Transverse colon (tissue), 4 donors: ENCODE measurements around the gene TEX12. TPM values are rescaled to one million over a fixed set of nuclear protein-coding genes. Genes with fewer than 3 reads are reported as not detected.

ENCODE experiments used
- DNase-seq: peaks from one replicate; pipeline ENCODE4 v3.0.0-alpha.2; 2019
- H3K27ac ChIP-seq, 4 donors: fragments of 200-600 bp; sonication (generic); 2 replicates each; pipeline ENCODE4 v1.5.1; 2016 to 2018; ENCODE audit warnings: inconsistent platforms in 4 of 4
- H3K27me3 ChIP-seq: fragments of 200-600 bp; sonication (generic); 2 replicates; pipeline ENCODE4 v1.5.1; 2017; ENCODE audit warnings: inconsistent platforms
- H3K36me3 ChIP-seq, 4 donors: fragments of 200-600 bp; sonication (generic); 2 replicates each; pipeline ENCODE4 v1.5.1; 2017 to 2019; ENCODE audit warnings: inconsistent platforms in 4 of 4
- H3K4me1 ChIP-seq, 4 donors: fragments of 200-600 bp; sonication (generic); 2 replicates each; pipeline ENCODE4 v1.5.1; 2017 to 2020; ENCODE audit warnings: inconsistent platforms in 4 of 4
- H3K4me3 ChIP-seq, 4 donors: fragments of 200-600 bp; sonication (generic); 1 replicate in 1 of 4; 2 replicates in 3 of 4; pipeline versions ENCODE4 v1.5.1 to v1.6.1; 2017 to 2019; ENCODE audit warnings: inconsistent platforms in 4 of 4
- H3K9me3 ChIP-seq, 2 donors: fragments of 200-600 bp; sonication (generic); 2 replicates each; pipeline ENCODE4 v1.5.1; 2017 to 2019; ENCODE audit warnings: inconsistent platforms in 2 of 2
- EP300 ChIP-seq: sonication (generic); formaldehyde crosslinking; IDR thresholded peaks from one replicate; pipeline ENCODE4 v1.6.1; 2017; ENCODE audit warnings: antibody characterized with exemption, low read depth
- POLR2A ChIP-seq: fragments of 450-650 bp; IDR thresholded peaks from one replicate; pipeline ENCODE4 v1.6.1; 2016; ENCODE audit warnings: antibody characterized with exemption, mild to moderate bottlenecking, moderate library complexity
- POLR2AphosphoS5 ChIP-seq, 3 donors: sonication (generic); formaldehyde crosslinking; IDR thresholded peaks; one replicate each; pipeline ENCODE4 v1.6.1; 2016; ENCODE audit warnings: antibody characterized with exemption in 3 of 3
- WGBS, 2 donors: methylation state at CpG; one replicate each; pipeline ENCODE4 v1.1.5; 2018; ENCODE audit warnings: low coverage in 1 of 2; 5-methylcytosine and 5-hydroxymethylcytosine counted together
- in situ Hi-C, 4 donors: fragments of 200-750 bp; cut with MboI; loops; one replicate each; pipeline versions ENCODE4 v1.15.0 to v1.15.1; 2017; ENCODE audit warnings: low sequenced_read_pairs in 3 of 4, low pct_ligation_motif_present in 1 of 4, low pct_unique_long_range_greater_than_20kb in 1 of 4
- intact Hi-C: fragments of 100-400 bp; cut with DNase I; formaldehyde crosslinking; loops from one replicate; pipeline ENCODE4 v1.15.1; 2023; ENCODE audit warnings: low total_unique reads
- total RNA-seq, 4 donors: library from RNA; depleted of rRNA; stranded (reverse); fragments of >200 nt; gene quantifications; one replicate each; pipeline ENCODE4 v1.1.0, GENCODE V29; 2016
- TF ChIP-seq, protein P1 (sequence below), 5 experiments: fragments of 200-600 bp in 3 of 5; fragments of 450-650 bp in 2 of 5; sonication (generic) in 3 of 5; IDR thresholded peaks; 1 replicate in 2 of 5; 2 replicates in 3 of 5; pipeline ENCODE4 v1.5.1; 2016 to 2017; ENCODE audit warnings: antibody characterized with exemption in 5 of 5, inconsistent platforms in 3 of 5, mild to moderate bottlenecking in 2 of 5, moderate library complexity in 1 of 5

The TEX12 gene
- total RNA-seq, 4 donors from 2014 or later: 0.96 to 1.3 TPM; not detected in 2

GRCh38 chr11:112178428-112178827 lies 11.3 kb downstream of the TEX12 start:
- intact Hi-C loops: no loop called here
- Histone ChIP-seq H3K36me3 (no peaks in the 10 kb centered on the region), H3K27me3 (no peaks in the 10 kb centered on the region), H3K9me3 (no peaks in the 10 kb centered on the region), H3K4me3 (no peak overlapping the region), H3K4me1 (peaks cover 0 to 12% (median 9%) of the 10 kb centered on the region in 4 donors), H3K27ac (no peak overlapping the region)
- in situ Hi-C loops: loop anchor here in 2 of 4 donors (10.0 kb wide), 1 partner anchor 64 kb away; no protein-coding TSS in a partner anchor
- TF ChIP-seq POLR2A (no peak), EP300 (no peak), POLR2AphosphoS5 (IDR thresholded peaks at IDR 0.05) (no peak)
- TF ChIP-seq, protein P1, sequence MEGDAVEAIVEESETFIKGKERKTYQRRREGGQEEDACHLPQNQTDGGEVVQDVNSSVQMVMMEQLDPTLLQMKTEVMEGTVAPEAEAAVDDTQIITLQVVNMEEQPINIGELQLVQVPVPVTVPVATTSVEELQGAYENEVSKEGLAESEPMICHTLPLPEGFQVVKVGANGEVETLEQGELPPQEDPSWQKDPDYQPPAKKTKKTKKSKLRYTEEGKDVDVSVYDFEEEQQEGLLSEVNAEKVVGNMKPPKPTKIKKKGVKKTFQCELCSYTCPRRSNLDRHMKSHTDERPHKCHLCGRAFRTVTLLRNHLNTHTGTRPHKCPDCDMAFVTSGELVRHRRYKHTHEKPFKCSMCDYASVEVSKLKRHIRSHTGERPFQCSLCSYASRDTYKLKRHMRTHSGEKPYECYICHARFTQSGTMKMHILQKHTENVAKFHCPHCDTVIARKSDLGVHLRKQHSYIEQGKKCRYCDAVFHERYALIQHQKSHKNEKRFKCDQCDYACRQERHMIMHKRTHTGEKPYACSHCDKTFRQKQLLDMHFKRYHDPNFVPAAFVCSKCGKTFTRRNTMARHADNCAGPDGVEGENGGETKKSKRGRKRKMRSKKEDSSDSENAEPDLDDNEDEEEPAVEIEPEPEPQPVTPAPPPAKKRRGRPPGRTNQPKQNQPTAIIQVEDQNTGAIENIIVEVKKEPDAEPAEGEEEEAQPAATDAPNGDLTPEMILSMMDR (IDR thresholded peaks at IDR 0.05): no peak
- no peak for DNase-seq
- WGBS, 2 donors: 94% methylated on average over 1 of the region's 1 CpG

DNA sequence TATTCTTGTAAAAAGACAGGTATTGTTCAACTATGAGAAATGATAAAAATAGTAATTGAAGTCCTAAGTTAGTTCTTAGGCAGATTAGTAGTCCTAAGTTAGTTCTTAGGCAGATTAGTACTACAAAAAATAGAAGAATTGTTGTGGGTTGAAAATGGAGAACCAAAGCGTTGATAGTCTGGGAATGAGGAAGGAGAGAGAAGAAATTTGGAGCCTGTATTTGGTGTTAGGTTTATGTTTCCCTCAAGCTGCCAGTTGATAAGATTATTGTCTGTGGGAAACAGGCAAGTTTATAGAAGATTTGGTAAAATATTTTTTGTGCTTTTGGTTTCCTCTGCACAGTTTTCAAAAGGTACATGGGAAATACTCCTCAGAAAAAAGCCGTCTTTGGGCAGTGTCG lies 11.8 kb downstream of the TEX12 start:
- H3K27me3 ChIP-seq: no peaks in the 10 kb centered on the region
- H3K27ac ChIP-seq: no peak overlapping the region
- in situ Hi-C loops: loop anchor here in 2 of 4 donors (10.0 kb wide), 1 partner anchor 64 kb away; no protein-coding TSS in a partner anchor
- H3K4me3 ChIP-seq: no peak overlapping the region
- intact Hi-C loops: no loop called here
- H3K9me3 ChIP-seq: no peaks in the 10 kb centered on the region
- 71 to 73% methylated on average over 3 of the region's 3 CpGs for WGBS, 2 donors
- TF ChIP-seq EP300 (no peak), POLR2A (no peak), POLR2AphosphoS5 (IDR thresholded peaks at IDR 0.05) (no peak)
- TF ChIP-seq, protein P1 (IDR thresholded peaks at IDR 0.05): no peak
- H3K4me1 ChIP-seq: peaks cover 0 to 12% (median 9%) of the 10 kb centered on the region in 4 donors
- H3K36me3 ChIP-seq: no peaks in the 10 kb centered on the region
- no peak for DNase-seq

DNA sequence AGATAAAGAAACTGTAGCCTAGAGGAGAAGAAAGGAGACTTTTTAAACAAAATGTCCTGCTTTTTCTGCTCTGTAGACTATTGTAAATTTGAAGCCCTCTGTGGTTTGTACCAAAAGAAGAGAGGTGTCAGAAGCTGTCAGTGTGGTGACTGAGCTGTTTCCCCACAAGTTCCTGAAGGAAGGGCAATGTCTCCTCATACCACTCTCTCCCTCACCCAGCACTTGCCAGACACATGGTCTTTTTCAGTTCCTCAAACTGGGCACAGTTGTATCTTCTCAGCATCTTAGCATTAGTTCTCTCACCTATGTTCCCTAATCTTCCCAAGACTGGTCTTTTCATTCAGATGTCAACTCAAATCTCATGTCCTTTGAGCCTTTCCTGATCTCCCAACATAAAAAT lies 12.4 kb downstream of the TEX12 start:
- no peak for DNase-seq
- Histone ChIP-seq H3K36me3 (no peaks in the 10 kb centered on the region), H3K27ac (no peak overlapping the region), H3K4me3 (no peak overlapping the region), H3K9me3 (no peaks in the 10 kb centered on the region), H3K4me1 (peaks cover 0 to 12% (median 9%) of the 10 kb centered on the region in 4 donors), H3K27me3 (no peaks in the 10 kb centered on the region)
- in situ Hi-C loops: loop anchor here in 2 of 4 donors (10.0 kb wide), 1 partner anchor 65 kb away; no protein-coding TSS in a partner anchor
- TF ChIP-seq POLR2AphosphoS5 (IDR thresholded peaks at IDR 0.05) (no peak), EP300 (no peak)
- intact Hi-C loops: no loop called here

DNA sequence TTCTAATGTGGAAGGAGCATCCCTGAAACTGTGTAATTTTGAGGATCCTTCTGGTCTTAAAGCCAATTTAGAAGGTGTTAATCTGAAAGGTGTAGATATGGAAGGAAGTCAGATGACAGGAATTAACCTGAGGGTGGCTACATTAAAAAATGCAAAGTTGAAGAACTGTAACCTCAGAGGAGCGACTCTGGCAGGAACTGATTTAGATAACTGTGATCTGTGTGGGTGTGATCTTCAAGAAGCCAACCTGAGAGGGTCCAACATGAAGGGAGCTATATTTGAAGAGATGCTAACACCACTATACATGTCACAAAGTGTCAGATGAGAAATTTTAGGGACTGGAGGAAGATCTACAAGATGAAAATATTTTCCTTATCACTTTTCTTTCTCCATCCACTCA lies 15.7 kb downstream of the TEX12 start:
- Histone ChIP-seq H3K9me3 (no peaks in the 10 kb centered on the region), H3K27ac (no peak overlapping the region), H3K4me1 (no peaks in the 10 kb centered on the region), H3K27me3 (no peaks in the 10 kb centered on the region), H3K36me3 (no peaks in the 10 kb centered on the region), H3K4me3 (no peak overlapping the region)
- TF ChIP-seq POLR2AphosphoS5 (IDR thresholded peaks at IDR 0.05): no peak
- TF ChIP-seq, protein P1 (IDR thresholded peaks at IDR 0.05): no peak
- TF ChIP-seq EP300: no peak
- TF ChIP-seq POLR2A: no peak
- 60 to 83% methylated on average over 1 of the region's 1 CpG for WGBS, 2 donors
- in situ Hi-C loops: no loop called here
- no peak for DNase-seq
- intact Hi-C loops: no loop called here

GRCh38 chr11:112185883-112186282 lies 18.7 kb downstream of the TEX12 start:
- H3K36me3 ChIP-seq: no peaks in the 10 kb centered on the region
- no peak for DNase-seq
- no peak overlapping the region for H3K27ac ChIP-seq
- TF ChIP-seq POLR2AphosphoS5 (IDR thresholded peaks at IDR 0.05) (no peak), EP300 (no peak), POLR2A (no peak)
- TF ChIP-seq, protein P1 (IDR thresholded peaks at IDR 0.05): no peak
- H3K9me3 ChIP-seq: no peaks in the 10 kb centered on the region
- no peaks in the 10 kb centered on the region for H3K4me1 ChIP-seq
- no peak overlapping the region for H3K4me3 ChIP-seq
- in situ Hi-C loops (no loop called here), intact Hi-C loops (no loop called here)
- H3K27me3 ChIP-seq: no peaks in the 10 kb centered on the region
